Mammary microvascular endothelial cell (primary cell): ENCODE results near the gene AMPD2. TPM values are rescaled to one million over a fixed set of nuclear protein-coding genes. Genes with fewer than 3 reads are reported as not detected.

Experiments used
- total RNA-seq: library from RNA; depleted of rRNA; stranded (reverse); fragments of >200 nt; gene quantifications from 2 replicates; pipeline ENCODE4 v1.2.3, GENCODE V29; 2015

Gene AMPD2
- total RNA-seq, result 31.4 and 53.6 TPM in 2 replicates

DNA sequence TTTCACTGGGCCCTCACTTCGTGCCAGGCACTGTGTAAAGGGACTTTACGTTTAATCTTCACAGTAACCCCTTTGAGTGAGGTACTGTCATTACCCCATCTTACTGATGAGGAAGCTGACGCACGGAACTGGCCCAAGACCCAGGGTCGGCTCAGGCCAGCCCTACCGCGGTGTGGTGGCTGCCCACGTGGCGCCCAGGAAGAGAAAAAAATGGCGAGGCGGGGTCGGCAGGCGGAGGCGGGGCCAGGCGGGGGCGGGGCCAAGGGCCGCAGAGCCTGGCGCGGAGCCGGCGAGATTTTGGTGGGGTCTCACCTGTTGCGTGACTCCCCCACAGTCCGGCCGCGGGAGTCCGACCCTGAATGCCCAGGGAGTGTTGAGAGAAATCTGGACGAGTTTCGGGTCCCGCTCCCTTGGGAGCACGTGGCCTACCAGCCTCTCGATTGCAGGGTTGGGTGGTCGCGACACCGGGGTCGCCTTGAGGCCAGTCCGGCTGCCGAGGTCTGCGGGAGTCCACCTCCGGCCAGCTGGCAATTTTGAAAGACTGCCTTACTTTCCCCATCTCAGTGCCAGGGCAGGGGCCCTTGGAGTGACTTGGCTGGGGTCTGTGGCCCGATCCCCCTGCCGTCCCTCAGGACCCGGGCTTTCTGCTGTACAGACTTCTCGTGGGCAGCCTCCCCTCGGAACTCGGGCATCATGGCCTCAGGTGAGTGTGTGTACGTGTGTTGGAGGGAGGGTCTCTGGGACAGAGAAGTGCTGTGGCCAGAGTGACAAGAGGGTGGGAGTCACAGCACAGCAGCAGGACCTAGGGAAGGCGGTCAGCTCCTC, at the start of gene AMPD2, which contains the start of gene GNAT2:
Gene AMPD2 (plus strand): TSS at position 262 of the 825 bp plus-strand sequence. CDS start 1,339 bp downstream, outside the sequence.
Gene GNAT2 (minus strand): TSS at position 41 of the 825 bp plus-strand sequence. CDS start 6,746 bp downstream, outside the sequence.

DNA sequence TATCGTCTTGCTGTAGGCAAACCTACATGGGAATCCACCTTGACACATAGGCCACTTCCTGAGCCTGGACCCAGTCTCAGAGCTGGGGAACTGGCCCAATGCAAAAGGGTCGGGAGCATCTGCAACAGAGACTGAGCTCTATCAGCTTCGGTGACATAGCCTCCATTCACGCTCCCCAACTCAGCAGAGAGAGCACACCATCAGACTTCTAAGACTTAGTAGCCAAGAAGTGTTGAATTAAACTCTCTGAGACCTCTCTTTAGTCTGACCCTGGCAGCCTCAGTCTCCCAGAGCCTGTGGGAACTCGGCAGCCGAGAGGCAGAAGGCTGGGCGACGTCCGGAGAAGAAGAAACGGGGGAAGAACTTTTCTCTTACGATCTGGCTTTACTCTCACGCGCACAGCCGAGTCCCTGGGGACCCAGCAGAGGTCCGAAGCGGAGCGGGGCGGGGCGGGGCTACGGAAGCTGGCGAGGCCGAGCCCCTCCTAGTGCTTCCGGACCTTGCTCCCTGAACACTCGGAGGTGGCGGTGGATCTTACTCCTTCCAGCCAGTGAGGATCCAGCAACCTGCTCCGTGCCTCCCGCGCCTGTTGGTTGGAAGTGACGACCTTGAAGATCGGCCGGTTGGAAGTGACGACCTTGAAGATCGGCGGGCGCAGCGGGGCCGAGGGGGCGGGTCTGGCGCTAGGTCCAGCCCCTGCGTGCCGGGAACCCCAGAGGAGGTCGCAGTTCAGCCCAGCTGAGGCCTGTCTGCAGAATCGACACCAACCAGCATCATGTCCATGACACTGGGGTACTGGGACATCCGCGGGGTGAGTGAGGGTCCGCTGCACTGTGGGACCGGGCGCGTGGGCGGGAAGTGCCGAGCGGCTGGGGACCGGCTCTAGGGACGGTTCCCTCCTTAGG, 36.2 kb downstream of the AMPD2 start, which contains the start of gene GSTM4:
Gene GSTM4 (plus strand): TSS at position 485 of the 905 bp plus-strand sequence. CDS start 291 bp downstream, at position 776.

DNA sequence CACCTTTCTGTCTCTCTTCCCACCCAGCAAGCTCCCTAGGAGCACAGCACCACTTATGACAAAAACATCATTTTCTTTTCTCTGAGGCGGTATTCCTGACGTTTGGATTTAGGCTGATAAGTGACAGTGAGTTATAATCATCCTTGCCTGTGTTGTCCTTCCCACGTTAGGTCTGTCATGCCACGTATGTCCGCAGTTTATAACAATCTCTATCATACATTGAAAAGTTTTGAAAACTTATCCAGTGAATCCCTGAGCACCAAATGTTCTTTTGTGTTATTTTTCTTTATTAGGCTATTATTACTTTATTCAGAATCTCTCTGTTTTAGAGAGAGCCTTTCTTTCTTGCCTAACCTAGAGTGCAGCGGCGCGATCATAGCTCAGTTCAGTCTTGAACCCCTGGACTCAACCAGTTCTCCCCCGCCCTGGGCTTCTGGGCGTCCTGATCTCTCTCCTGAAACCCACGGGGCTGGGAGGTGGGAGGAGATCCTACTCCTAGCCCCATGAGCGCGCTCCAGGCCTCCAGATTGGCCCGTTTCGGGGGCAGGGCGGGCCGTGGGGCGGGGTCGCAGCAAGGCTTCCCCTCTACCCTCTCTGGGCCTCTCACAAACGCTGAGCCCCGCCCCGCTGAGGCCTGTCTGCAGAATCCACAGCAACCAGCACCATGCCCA, 48.0 kb downstream of the AMPD2 start, which contains the start of gene GSTM2:
Gene GSTM2 (plus strand): TSS at position 606 of the 671 bp plus-strand sequence. CDS start 59 bp downstream, at position 665.

Other genes with a start within 250 kb of the AMPD2 start
- gene SORT1, start 221.9 kb upstream of the AMPD2 start, total RNA-seq, result 9.2 and 9.4 TPM in 2 replicates
- gene PSMA5, start 193.4 kb upstream of the AMPD2 start, total RNA-seq, result 72.7 and 77.8 TPM in 2 replicates
- 0.05 and 0.33 TPM in 2 replicates for gene SYPL2, start 153.3 kb upstream of the AMPD2 start, total RNA-seq
- 0.93 and 3.2 TPM in 2 replicates for gene ATXN7L2, start 135.9 kb upstream of the AMPD2 start, total RNA-seq
- gene CYB561D1, start 125.7 kb upstream of the AMPD2 start, total RNA-seq, result 4.4 and 5.4 TPM in 2 replicates
- 0.44 and 1.3 TPM in 2 replicates for gene AMIGO1, start 110.1 kb upstream of the AMPD2 start, total RNA-seq
- gene GPR61, start 80.0 kb upstream of the AMPD2 start, total RNA-seq, result not detected in 2 replicates
- 11.9 and 12.7 TPM in 2 replicates for gene GNAI3, start 71.2 kb upstream of the AMPD2 start, total RNA-seq
- 0.07 and 0.34 TPM in 2 replicates for gene GNAT2, start 221 bp upstream of the AMPD2 start, total RNA-seq
- 1.7 and 6.2 TPM in 2 replicates for gene GSTM4, start 36.3 kb downstream of the AMPD2 start, total RNA-seq
- gene GSTM2, start 48.2 kb downstream of the AMPD2 start, total RNA-seq, result 2.4 and 3.6 TPM in 2 replicates
- 19.1 and 24.0 TPM in 2 replicates for gene GSTM1, start 68.0 kb downstream of the AMPD2 start, total RNA-seq
- gene GSTM5, start 92.4 kb downstream of the AMPD2 start, total RNA-seq, result not detected in 2 replicates
- 27.5 and 29.4 TPM in 2 replicates for gene GSTM3, start 121.2 kb downstream of the AMPD2 start, total RNA-seq
- gene EPS8L3, start 144.1 kb downstream of the AMPD2 start, total RNA-seq, result 0.10 TPM in 1 of 2 replicates, not detected in the other